GM21619 (cell line): Measurements from ENCODE around the gene NT5DC1.

Source experiments
- ATAC-seq: cut with Tn5 transposase; IDR thresholded peaks from one replicate; pipeline ENCODE4 v1.9.1; 2021; ENCODE audit not compliant: unreplicated experiment

The NT5DC1 gene

GRCh38 chr6:116133453-116133852, 32.8 kb downstream of the NT5DC1 start:
- ATAC-seq: no peak

GRCh38 chr6:116136373-116136772, 35.7 kb downstream of the NT5DC1 start:
- no peak for ATAC-seq

GRCh38 chr6:116136933-116137340, 36.3 kb downstream of the NT5DC1 start:
- no peak for ATAC-seq

- ATAC-seq: no peak
Measured at GRCh38 chr6:116139917-116140316, 39.3 kb downstream of the NT5DC1 start.

GRCh38 chr6:116144605-116145004, 44.0 kb downstream of the NT5DC1 start:
- no peak for ATAC-seq

- ATAC-seq: no peak
Measured at GRCh38 chr6:116145803-116146675, 45.4 kb downstream of the NT5DC1 start.

GRCh38 chr6:116152620-116153019, 52.0 kb downstream of the NT5DC1 start:
- ATAC-seq: no peak

GRCh38 chr6:116154887-116155286, 54.2 kb downstream of the NT5DC1 start:
- no peak for ATAC-seq

- ATAC-seq: no peak
Measured at GRCh38 chr6:116156405-116157326, 56.0 kb downstream of the NT5DC1 start.

GRCh38 chr6:116157391-116157790, 56.7 kb downstream of the NT5DC1 start:
- ATAC-seq: no peak

- ATAC-seq: no peak
Measured at GRCh38 chr6:116158641-116159040, 58.0 kb downstream of the NT5DC1 start.

- no peak for ATAC-seq
Measured at GRCh38 chr6:116159782-116160524, 59.3 kb downstream of the NT5DC1 start.

GRCh38 chr6:116165596-116165995, 64.9 kb downstream of the NT5DC1 start:
- ATAC-seq: no peak

GRCh38 chr6:116166369-116166768, 65.7 kb downstream of the NT5DC1 start:
- ATAC-seq: no peak

GRCh38 chr6:116168148-116168547, 67.5 kb downstream of the NT5DC1 start:
- no peak for ATAC-seq

- ATAC-seq: no peak
Measured at GRCh38 chr6:116169880-116170279, 69.2 kb downstream of the NT5DC1 start.

GRCh38 chr6:116170358-116171057, 69.9 kb downstream of the NT5DC1 start:
- no peak for ATAC-seq

GRCh38 chr6:116173928-116174327, 73.3 kb downstream of the NT5DC1 start:
- ATAC-seq: no peak

- no peak for ATAC-seq
Measured at GRCh38 chr6:116175344-116175743, 74.7 kb downstream of the NT5DC1 start.

GRCh38 chr6:116176596-116176995, 75.9 kb downstream of the NT5DC1 start:
- no peak for ATAC-seq
